Measurements from ENCODE around the gene GAA. TPM values are rescaled to one million over a fixed set of nuclear protein-coding genes. Genes with fewer than 3 reads are reported as not detected.

Gene GAA
- polyA plus RNA-seq, 1 of the 3 experiments (the other 2 are of a cell fraction) = 27.3 TPM

- WGBS (ENCODE audit: low lambda C conversion rate) = 95% methylated on average over 19 of the region's 24 CpGs
- ChIA-PET POLR2A (interaction anchor here (1.2 kb wide), 1 partner anchor 8 kb away, joined by 4 read pairs; no protein-coding TSS in a partner anchor), CTCF (interaction anchor here (0.7 to 2.8 kb wide), 5 partner anchors 11 to 40 kb away, joined by 3 to 13 read pairs (median 3); partner anchors contain the start of gene GAA)
- Histone ChIP-seq H3K4me1 (ENCODE audit: control insufficient read depth in 1 of 2, insufficient read depth in 2 of 2, low read depth in 1 of 2, low read length in 1 of 2) (no peaks in the 10 kb centered on the region), H3K9me2 (no peaks in the 10 kb centered on the region), H4K20me1 (ENCODE audit: insufficient read depth) (no peaks in the 10 kb centered on the region), H3K9me3 (no peaks in the 10 kb centered on the region), H3K4me3 (ENCODE audit: low read depth in 2 of 2, low read length in 1 of 2) (no peak overlapping the region), H3K9ac (no peak overlapping the region), H3K27ac (ENCODE audit: low read depth in 2 of 2, low read length in 1 of 2) (no peak overlapping the region), H3K79me2 (ENCODE audit: insufficient read depth) (no peaks in the 10 kb centered on the region), H3F3A (replicated peaks; ENCODE audit: insufficient read depth) (peaks cover 10% of the 10 kb centered on the region), H3K27me3 (ENCODE audit: insufficient read depth) (no peaks in the 10 kb centered on the region), H2AFZ (ENCODE audit: low read depth) (no peak overlapping the region), H3K36me3 (replicated peaks in 1 of 2; ENCODE audit: control insufficient read depth in 1 of 2, insufficient read depth in 2 of 2, low read length in 1 of 2) (peaks cover 0 to 12% of the 10 kb centered on the region in 2 experiments), H3K4me2 (no peak overlapping the region)
- TF ChIP-seq USF2 (IDR thresholded peaks at IDR 0.05; ENCODE audit: borderline replicate concordance, low read depth, low read length) (no peak), USF1 (IDR thresholded peaks at IDR 0.05; ENCODE audit: borderline replicate concordance, low read depth) (no peak), TEAD4 (IDR thresholded peaks at IDR 0.05; ENCODE audit: borderline replicate concordance, insufficient read depth) (no peak), SIN3A (IDR thresholded peaks at IDR 0.05; ENCODE audit: borderline replicate concordance, low read depth, low read length) (no peak), RAD21 (IDR thresholded peaks at IDR 0.05; ENCODE audit: low read length) (no peak), FOSL2 (IDR thresholded peaks at IDR 0.05; ENCODE audit: borderline replicate concordance, low read depth) (no peak), EZH2phosphoT487 (IDR thresholded peaks at IDR 0.05; ENCODE audit: borderline replicate concordance, low read depth) (no peak), ELF1 (IDR thresholded peaks at IDR 0.05) (no peak), REST (IDR thresholded peaks at IDR 0.05; ENCODE audit: low read depth, low read length) (no peak), PBX3 (IDR thresholded peaks at IDR 0.05) (no peak), RCOR1 (IDR thresholded peaks at IDR 0.05; ENCODE audit: low read length) (no peak)
- no peak for DNase-seq
Observed at GRCh38 chr17:80112471-80113032, 11.2 kb downstream of the GAA start.
